Endothelial cell of umbilical vein (primary cell): ENCODE measurements around the gene ADCY5.

Experiments used
- EZH2 ChIP-seq: IDR thresholded peaks from 2 replicates; pipeline ENCODE4 v1.6.1; 2012; ENCODE audit warnings: borderline replicate concordance, low read depth, mild to moderate bottlenecking, moderate library complexity, low read length, inconsistent platforms; ENCODE audit not compliant: severe bottlenecking
- FOS ChIP-seq: IDR thresholded peaks from 2 replicates; pipeline ENCODE4 v1.6.1; 2011; ENCODE audit warnings: mild to moderate bottlenecking, low read length, moderate library complexity, borderline replicate concordance; ENCODE audit not compliant: insufficient read depth
- MYC ChIP-seq: IDR thresholded peaks from one replicate; pipeline ENCODE4 v1.6.1; 2011; ENCODE audit warnings: mild to moderate bottlenecking, low read depth, low read length
- POLR2A ChIP-seq: IDR thresholded peaks from 2 replicates; pipeline ENCODE4 v1.6.1; 2012; ENCODE audit warnings: low read depth, mild to moderate bottlenecking, control low read depth, low read length
- POLR2AphosphoS5 ChIP-seq: IDR thresholded peaks from 2 replicates; pipeline ENCODE4 v1.6.1; 2012; ENCODE audit warnings: low read depth, mild to moderate bottlenecking, control low read depth, low read length, moderate library complexity; ENCODE audit not compliant: insufficient read depth
- TF ChIP-seq, protein P1 (sequence below), 2 donors: IDR thresholded peaks; 1 replicate in 1 of 2; 2 replicates in 1 of 2; pipeline ENCODE4 v1.5.1; 2011; ENCODE audit warnings: low read length in 2 of 2, mild to moderate bottlenecking in 2 of 2, moderate library complexity in 2 of 2, control low read depth in 1 of 2, inconsistent platforms in 1 of 2, low read depth in 1 of 2; ENCODE audit not compliant: insufficient read depth in 1 of 2; ENCODE audit errors: extremely low read depth in 1 of 2

DNA sequence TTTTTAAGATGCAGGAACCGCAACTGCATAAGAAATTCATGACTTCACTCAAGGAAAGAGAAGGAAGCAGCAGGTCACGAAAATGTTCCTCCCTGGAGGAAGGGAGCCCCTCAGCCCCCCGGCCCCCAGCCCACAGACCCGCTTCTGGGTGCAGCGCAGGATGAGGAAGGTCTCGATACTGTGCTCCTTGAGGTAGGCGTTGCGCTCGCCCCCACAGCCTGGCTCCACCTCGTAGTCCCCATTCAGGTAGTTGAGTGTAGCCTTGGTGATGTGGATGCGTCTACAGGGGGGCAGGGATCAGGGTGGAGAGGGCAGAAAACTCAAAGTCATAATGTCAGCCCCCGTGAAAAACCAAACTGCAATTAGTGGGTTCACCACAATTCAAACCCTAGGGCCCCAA, 121.4 kb downstream of the ADCY5 start:
- TF ChIP-seq FOS (no peak), MYC (no peak), EZH2 (no peak), POLR2A (no peak), POLR2AphosphoS5 (no peak)
- TF ChIP-seq, protein P1, sequence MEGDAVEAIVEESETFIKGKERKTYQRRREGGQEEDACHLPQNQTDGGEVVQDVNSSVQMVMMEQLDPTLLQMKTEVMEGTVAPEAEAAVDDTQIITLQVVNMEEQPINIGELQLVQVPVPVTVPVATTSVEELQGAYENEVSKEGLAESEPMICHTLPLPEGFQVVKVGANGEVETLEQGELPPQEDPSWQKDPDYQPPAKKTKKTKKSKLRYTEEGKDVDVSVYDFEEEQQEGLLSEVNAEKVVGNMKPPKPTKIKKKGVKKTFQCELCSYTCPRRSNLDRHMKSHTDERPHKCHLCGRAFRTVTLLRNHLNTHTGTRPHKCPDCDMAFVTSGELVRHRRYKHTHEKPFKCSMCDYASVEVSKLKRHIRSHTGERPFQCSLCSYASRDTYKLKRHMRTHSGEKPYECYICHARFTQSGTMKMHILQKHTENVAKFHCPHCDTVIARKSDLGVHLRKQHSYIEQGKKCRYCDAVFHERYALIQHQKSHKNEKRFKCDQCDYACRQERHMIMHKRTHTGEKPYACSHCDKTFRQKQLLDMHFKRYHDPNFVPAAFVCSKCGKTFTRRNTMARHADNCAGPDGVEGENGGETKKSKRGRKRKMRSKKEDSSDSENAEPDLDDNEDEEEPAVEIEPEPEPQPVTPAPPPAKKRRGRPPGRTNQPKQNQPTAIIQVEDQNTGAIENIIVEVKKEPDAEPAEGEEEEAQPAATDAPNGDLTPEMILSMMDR (IDR thresholded peaks at IDR 0.05; ENCODE audit: extremely low read depth in 1 of 2, insufficient read depth in 1 of 2, low read depth in 1 of 2, low read length in 2 of 2) = no peak
